ENCODE measurements around the gene ETV1. TPM values are rescaled to one million over a fixed set of nuclear protein-coding genes. Genes with fewer than 3 reads are reported as not detected.
A peak's percentile ranks its signal among the peaks of the same experiment; 100 is the strongest.

ETV1 gene
- polyA plus RNA-seq = 1.3 and 1.5 TPM in 2 replicates
- 3.9 and 4.9 TPM in 2 replicates for polyA minus RNA-seq

DNA sequence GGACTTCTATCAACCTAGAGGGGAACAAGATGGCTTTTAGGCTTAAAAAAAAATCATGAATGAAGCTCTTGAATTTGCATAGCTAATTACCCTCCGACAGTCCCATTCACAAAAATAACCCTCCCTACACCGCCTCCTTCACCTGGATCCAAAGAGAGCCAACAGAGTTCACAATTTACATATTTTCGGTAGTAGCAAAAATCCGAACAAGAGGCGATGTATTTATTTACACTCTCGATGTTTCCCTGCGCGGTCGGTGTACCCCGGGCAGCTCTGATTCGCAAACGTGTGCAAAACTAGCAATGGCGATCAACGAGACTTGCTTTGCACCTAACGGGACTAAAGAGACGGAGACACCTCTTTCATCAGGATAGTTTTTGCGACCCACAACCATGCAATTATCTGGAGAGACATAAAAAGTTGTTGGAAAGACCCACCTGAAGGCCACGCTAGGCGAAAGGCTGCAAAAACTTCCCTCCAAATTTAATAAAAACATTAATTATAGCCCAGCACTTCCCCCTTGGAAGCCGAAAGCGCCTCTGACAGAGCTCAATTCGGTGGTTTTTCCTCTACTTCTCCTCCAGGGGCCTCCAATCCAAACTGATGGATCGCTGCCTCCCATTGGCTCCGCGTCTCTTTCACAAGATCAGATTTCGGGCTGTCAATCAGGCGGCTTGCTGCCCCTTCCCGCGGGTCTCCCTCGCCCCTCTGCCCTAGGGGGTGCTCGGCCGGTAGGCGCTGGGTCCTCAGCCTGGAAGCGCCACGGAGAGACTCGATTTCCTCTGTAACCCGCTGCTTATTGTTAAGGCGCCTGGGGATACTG lies at the start of gene ETV1:
Gene ETV1, minus strand, starts transcription at position 541 of the 823 bp plus-strand sequence. CDS start 614 bp downstream, outside the sequence.
- peak within 1 kb of the TSS; percentile 46 for H2AFZ ChIP-seq (ENCODE audit: low read depth, low read length)
- no peaks in the 10 kb centered on the region for H4K20me1 ChIP-seq (ENCODE audit: insufficient read depth)
- H3K9ac ChIP-seq (ENCODE audit: low read length) = peak within 1 kb of the TSS; percentile 49
- no peak within 1 kb of the TSS for H3K27ac ChIP-seq (ENCODE audit: low read length)
- no peaks in the 10 kb centered on the region for H3K36me3 ChIP-seq (ENCODE audit: insufficient read depth, low read length)
- peaks cover 12% of the 10 kb centered on the region for H3K79me2 ChIP-seq (replicated peaks; ENCODE audit: insufficient read depth, low read length)
- H3K9me2 ChIP-seq (ENCODE audit: insufficient read depth, low read length) = no peaks in the 10 kb centered on the region
- H3K4me3 ChIP-seq (ENCODE audit: low read length) = peak within 1 kb of the TSS; percentile 73
- peaks cover 17% of the 10 kb centered on the region for H3K27me3 ChIP-seq (ENCODE audit: insufficient read depth, low read depth, low read length)
- H3K4me2 ChIP-seq (ENCODE audit: low read length) = peak within 1 kb of the TSS; percentile 84
- peaks cover 4% of the 10 kb centered on the region for H3F3A ChIP-seq (ENCODE audit: insufficient read depth, low read length, poor library complexity, severe bottlenecking)
- H3K9me3 ChIP-seq (ENCODE audit: low read length) = no peaks in the 10 kb centered on the region
- no peak for TF ChIP-seq TAF1 (IDR thresholded peaks at IDR 0.05; ENCODE audit: low read depth)
- TF ChIP-seq, protein P1, sequence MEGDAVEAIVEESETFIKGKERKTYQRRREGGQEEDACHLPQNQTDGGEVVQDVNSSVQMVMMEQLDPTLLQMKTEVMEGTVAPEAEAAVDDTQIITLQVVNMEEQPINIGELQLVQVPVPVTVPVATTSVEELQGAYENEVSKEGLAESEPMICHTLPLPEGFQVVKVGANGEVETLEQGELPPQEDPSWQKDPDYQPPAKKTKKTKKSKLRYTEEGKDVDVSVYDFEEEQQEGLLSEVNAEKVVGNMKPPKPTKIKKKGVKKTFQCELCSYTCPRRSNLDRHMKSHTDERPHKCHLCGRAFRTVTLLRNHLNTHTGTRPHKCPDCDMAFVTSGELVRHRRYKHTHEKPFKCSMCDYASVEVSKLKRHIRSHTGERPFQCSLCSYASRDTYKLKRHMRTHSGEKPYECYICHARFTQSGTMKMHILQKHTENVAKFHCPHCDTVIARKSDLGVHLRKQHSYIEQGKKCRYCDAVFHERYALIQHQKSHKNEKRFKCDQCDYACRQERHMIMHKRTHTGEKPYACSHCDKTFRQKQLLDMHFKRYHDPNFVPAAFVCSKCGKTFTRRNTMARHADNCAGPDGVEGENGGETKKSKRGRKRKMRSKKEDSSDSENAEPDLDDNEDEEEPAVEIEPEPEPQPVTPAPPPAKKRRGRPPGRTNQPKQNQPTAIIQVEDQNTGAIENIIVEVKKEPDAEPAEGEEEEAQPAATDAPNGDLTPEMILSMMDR (IDR thresholded peaks at IDR 0.05; ENCODE audit: poor library complexity, severe bottlenecking) = peak; percentile 56

DNA sequence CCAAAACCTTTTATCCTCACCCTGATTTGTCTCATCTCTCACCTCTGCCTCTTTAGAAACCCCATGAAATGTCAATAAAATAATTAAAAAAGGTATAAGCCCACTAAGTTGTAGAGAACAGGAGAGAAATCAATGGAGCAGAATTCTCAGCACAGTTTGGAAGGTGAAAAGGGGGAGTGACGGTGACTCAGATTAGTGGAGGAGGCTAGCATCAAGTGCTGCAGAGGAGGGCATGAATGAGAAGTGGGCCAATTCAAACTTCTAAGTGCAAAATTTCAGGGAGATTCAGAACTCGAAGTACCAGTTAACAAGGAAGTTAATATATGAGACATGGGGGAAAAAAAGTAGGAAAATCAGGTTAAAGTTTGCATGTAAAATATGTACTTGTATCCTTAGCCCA lies 34.9 kb upstream of the ETV1 start:
- Histone ChIP-seq H3F3A (ENCODE audit: insufficient read depth, low read length, poor library complexity, severe bottlenecking) (no peaks in the 10 kb centered on the region), H3K9ac (ENCODE audit: low read length) (no peak overlapping the region), H3K4me2 (ENCODE audit: low read length) (no peak overlapping the region), H3K36me3 (ENCODE audit: insufficient read depth, low read length) (no peaks in the 10 kb centered on the region), H3K79me2 (replicated peaks; ENCODE audit: insufficient read depth, low read length) (no peaks in the 10 kb centered on the region), H4K20me1 (ENCODE audit: insufficient read depth) (no peaks in the 10 kb centered on the region), H3K9me3 (ENCODE audit: low read length) (no peaks in the 10 kb centered on the region), H3K27me3 (ENCODE audit: insufficient read depth, low read depth, low read length) (no peaks in the 10 kb centered on the region), H3K4me3 (ENCODE audit: low read length) (no peak overlapping the region), H3K9me2 (ENCODE audit: insufficient read depth, low read length) (no peaks in the 10 kb centered on the region), H2AFZ (ENCODE audit: low read depth, low read length) (no peak overlapping the region), H3K27ac (ENCODE audit: low read length) (no peak overlapping the region)
- TF ChIP-seq, protein P2, sequence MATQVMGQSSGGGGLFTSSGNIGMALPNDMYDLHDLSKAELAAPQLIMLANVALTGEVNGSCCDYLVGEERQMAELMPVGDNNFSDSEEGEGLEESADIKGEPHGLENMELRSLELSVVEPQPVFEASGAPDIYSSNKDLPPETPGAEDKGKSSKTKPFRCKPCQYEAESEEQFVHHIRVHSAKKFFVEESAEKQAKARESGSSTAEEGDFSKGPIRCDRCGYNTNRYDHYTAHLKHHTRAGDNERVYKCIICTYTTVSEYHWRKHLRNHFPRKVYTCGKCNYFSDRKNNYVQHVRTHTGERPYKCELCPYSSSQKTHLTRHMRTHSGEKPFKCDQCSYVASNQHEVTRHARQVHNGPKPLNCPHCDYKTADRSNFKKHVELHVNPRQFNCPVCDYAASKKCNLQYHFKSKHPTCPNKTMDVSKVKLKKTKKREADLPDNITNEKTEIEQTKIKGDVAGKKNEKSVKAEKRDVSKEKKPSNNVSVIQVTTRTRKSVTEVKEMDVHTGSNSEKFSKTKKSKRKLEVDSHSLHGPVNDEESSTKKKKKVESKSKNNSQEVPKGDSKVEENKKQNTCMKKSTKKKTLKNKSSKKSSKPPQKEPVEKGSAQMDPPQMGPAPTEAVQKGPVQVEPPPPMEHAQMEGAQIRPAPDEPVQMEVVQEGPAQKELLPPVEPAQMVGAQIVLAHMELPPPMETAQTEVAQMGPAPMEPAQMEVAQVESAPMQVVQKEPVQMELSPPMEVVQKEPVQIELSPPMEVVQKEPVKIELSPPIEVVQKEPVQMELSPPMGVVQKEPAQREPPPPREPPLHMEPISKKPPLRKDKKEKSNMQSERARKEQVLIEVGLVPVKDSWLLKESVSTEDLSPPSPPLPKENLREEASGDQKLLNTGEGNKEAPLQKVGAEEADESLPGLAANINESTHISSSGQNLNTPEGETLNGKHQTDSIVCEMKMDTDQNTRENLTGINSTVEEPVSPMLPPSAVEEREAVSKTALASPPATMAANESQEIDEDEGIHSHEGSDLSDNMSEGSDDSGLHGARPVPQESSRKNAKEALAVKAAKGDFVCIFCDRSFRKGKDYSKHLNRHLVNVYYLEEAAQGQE (IDR thresholded peaks at IDR 0.05; ENCODE audit: borderline replicate concordance) = no peak
- no peak for TF ChIP-seq EZH2 (IDR thresholded peaks at IDR 0.05; ENCODE audit: borderline replicate concordance, insufficient read depth, low read length, poor library complexity, severe bottlenecking)
- no peak for TF ChIP-seq MXI1 (conservative IDR thresholded peaks at IDR 0.05; ENCODE audit: poor library complexity, severe bottlenecking)
- TF ChIP-seq SMC3 (conservative IDR thresholded peaks at IDR 0.05; ENCODE audit: poor library complexity) = no peak
- TF ChIP-seq TAF1 (IDR thresholded peaks at IDR 0.05; ENCODE audit: low read depth) = no peak
- TF ChIP-seq EP300 (conservative IDR thresholded peaks at IDR 0.05; ENCODE audit: poor library complexity, severe bottlenecking) = no peak
- no peak for TF ChIP-seq POLR2AphosphoS5 (IDR thresholded peaks at IDR 0.05)
- no peak for TF ChIP-seq RAD21 (conservative IDR thresholded peaks at IDR 0.05)
- TF ChIP-seq, protein P1 (IDR thresholded peaks at IDR 0.05; ENCODE audit: poor library complexity, severe bottlenecking) = no peak

All from neural cell (in vitro differentiated cells).